CD14-positive monocyte (primary cell): ENCODE data around the gene PLIN3. TPM values are rescaled to one million over a fixed set of nuclear protein-coding genes. Genes with fewer than 3 reads are reported as not detected.
A peak's percentile ranks its signal among the peaks of the same experiment; 100 is the strongest.
"Not testable (repeated sequence)": the region's sequence is repeated elsewhere in the genome, so short reads cannot be mapped to it uniquely, and the experiment has no call there.

Experiments
- DNase-seq, 3 donors: peaks; one replicate each; pipeline ENCODE4 v3.0.0-alpha.2; 2011 to 2022
- H2AFZ ChIP-seq: 2 replicates; pipeline ENCODE4 v1.6.0; 2012; ENCODE audit warnings: mild to moderate bottlenecking, low read depth, low read length, inconsistent platforms; ENCODE audit not compliant: insufficient read depth, poor library complexity, severe bottlenecking
- H3K27ac ChIP-seq, 2 donors: 1 replicate in 1 of 2; 2 replicates in 1 of 2; pipeline ENCODE4 v1.5.1; 2012 to 2013; ENCODE audit warnings: low read length in 2 of 2, control low read depth in 1 of 2, inconsistent platforms in 1 of 2, low read depth in 1 of 2, mild to moderate bottlenecking in 1 of 2
- H3K27me3 ChIP-seq, 2 donors: one replicate each; pipeline versions ENCODE4 v1.6.0 to v1.6.1; 2011 to 2013; ENCODE audit warnings: low read length in 2 of 2; ENCODE audit not compliant: control insufficient read depth in 2 of 2, insufficient read depth in 2 of 2
- H3K36me3 ChIP-seq, 2 donors: replicated peaks in 1 of 2; 1 replicate in 1 of 2; 2 replicates in 1 of 2; pipeline versions ENCODE4 v1.5.1 to v1.6.1; 2012 to 2013; ENCODE audit warnings: low read length in 2 of 2, control low read depth in 1 of 2, inconsistent platforms in 1 of 2, mild to moderate bottlenecking in 1 of 2; ENCODE audit not compliant: insufficient read depth in 2 of 2, control insufficient read depth in 1 of 2
- H3K4me1 ChIP-seq, 2 donors: 1 replicate in 1 of 2; 2 replicates in 1 of 2; pipeline versions ENCODE4 v1.5.1 to v1.6.1; 2012 to 2013; ENCODE audit warnings: low read length in 2 of 2, control low read depth in 1 of 2, inconsistent platforms in 1 of 2, mild to moderate bottlenecking in 1 of 2, moderate library complexity in 1 of 2; ENCODE audit not compliant: insufficient read depth in 2 of 2, control insufficient read depth in 1 of 2
- H3K4me2 ChIP-seq: replicated peaks from 2 replicates; pipeline ENCODE3; 2012; ENCODE audit warnings: low read length, moderate library complexity, mild to moderate bottlenecking; ENCODE audit not compliant: poor library complexity, severe bottlenecking; ENCODE audit errors: extremely low read depth
- H3K4me3 ChIP-seq, 3 experiments: fragments of 200-600 bp in 1 of 3; sonication (generic) in 1 of 3; replicated peaks in 1 of 3; 1 replicate in 2 of 3; 2 replicates in 1 of 3; pipeline ENCODE4 v1.5.1; 2011 to 2013; ENCODE audit warnings: low read length in 3 of 3, mild to moderate bottlenecking in 3 of 3, control low read depth in 2 of 3, low read depth in 2 of 3, inconsistent platforms in 1 of 3, moderate library complexity in 1 of 3
- H3K79me2 ChIP-seq: 2 replicates; pipeline ENCODE4 v1.6.0; 2012; ENCODE audit warnings: mild to moderate bottlenecking, control low read depth, inconsistent platforms, low read length, moderate library complexity; ENCODE audit not compliant: insufficient read depth
- H3K9ac ChIP-seq: 2 replicates; pipeline ENCODE4 v1.6.0; 2017; ENCODE audit warnings: low read length, mild to moderate bottlenecking; ENCODE audit not compliant: insufficient read depth, poor library complexity, severe bottlenecking
- H3K9me3 ChIP-seq, 2 donors: replicated peaks in 1 of 2; 1 replicate in 1 of 2; 2 replicates in 1 of 2; pipeline versions ENCODE4 v1.5.1 to v1.6.1; 2012 to 2013; ENCODE audit warnings: low read length in 2 of 2, control low read depth in 1 of 2; ENCODE audit not compliant: control insufficient read depth in 1 of 2, insufficient read depth in 1 of 2
- H4K20me1 ChIP-seq: 2 replicates; pipeline ENCODE4 v1.6.0; 2012; ENCODE audit warnings: mild to moderate bottlenecking, low read length, control low read depth, moderate library complexity; ENCODE audit not compliant: insufficient read depth
- H3K27ac Mint-ChIP-seq, 7 donors: one replicate each; pipeline ENCODE4 v1.8.0; 2020; ENCODE audit warnings: mild to moderate bottlenecking in 7 of 7, mixed read lengths in 7 of 7, moderate library complexity in 6 of 7, inconsistent platforms in 2 of 7
- H3K27me3 Mint-ChIP-seq, 3 donors: one replicate each; pipeline ENCODE4 v1.8.0; 2021 to 2022; ENCODE audit warnings: low read depth in 3 of 3, mild to moderate bottlenecking in 3 of 3, mixed read lengths in 3 of 3, moderate library complexity in 3 of 3, inconsistent platforms in 1 of 3
- H3K36me3 Mint-ChIP-seq, 2 donors: one replicate each; pipeline ENCODE4 v1.8.0; 2020; ENCODE audit warnings: mixed read lengths in 2 of 2, inconsistent platforms in 1 of 2, mild to moderate bottlenecking in 1 of 2
- H3K4me1 Mint-ChIP-seq: one replicate; pipeline ENCODE4 v1.8.0; 2020; ENCODE audit warnings: mild to moderate bottlenecking, mixed read lengths
- H3K4me3 Mint-ChIP-seq, 2 donors: one replicate each; pipeline ENCODE4 v1.8.0; 2020; ENCODE audit warnings: mild to moderate bottlenecking in 2 of 2, mixed read lengths in 2 of 2, moderate library complexity in 1 of 2
- H3K9me3 Mint-ChIP-seq, 7 donors: one replicate each; pipeline ENCODE4 v1.8.0; 2020 to 2022; ENCODE audit warnings: mixed read lengths in 7 of 7, mild to moderate bottlenecking in 6 of 7, moderate library complexity in 6 of 7, inconsistent platforms in 2 of 7
- WGBS: methylation state at CpG from one replicate; pipeline ENCODE4 v1.1.5; 2013; ENCODE audit warnings: missing lambda C conversion rate; ENCODE audit not compliant: insufficient coverage; 5-methylcytosine and 5-hydroxymethylcytosine counted together
- intact Hi-C, 2 donors: fragments of 100-400 bp; cut with micrococcal nuclease; formaldehyde crosslinking; loops; one replicate each; pipeline versions ENCODE4 v1.15.0 to v1.15.1; 2023
- polyA plus RNA-seq, 3 donors: library from polyadenylated mRNA; depleted of rRNA in 1 of 3; unstranded in 2 of 3; stranded (reverse) in 1 of 3; fragments of 300-500 nt in 2 of 3; fragments of >200 nt in 1 of 3; fragmentation: Illumina TruSeq in 2 of 3; gene quantifications; 1 replicate in 2 of 3; 2 replicates in 1 of 3; pipeline ENCODE4 v1.2.3, GENCODE V29; 2012 to 2021
- TF ChIP-seq, protein P1 (sequence below): fragments of 200-600 bp; IDR thresholded peaks from one replicate; pipeline ENCODE4 v1.8.0; 2022; ENCODE audit warnings: antibody characterized with exemption, mild to moderate bottlenecking

The PLIN3 gene
- polyA plus RNA-seq, 3 donors = 78.8 to 151 (median 138) TPM

DNA sequence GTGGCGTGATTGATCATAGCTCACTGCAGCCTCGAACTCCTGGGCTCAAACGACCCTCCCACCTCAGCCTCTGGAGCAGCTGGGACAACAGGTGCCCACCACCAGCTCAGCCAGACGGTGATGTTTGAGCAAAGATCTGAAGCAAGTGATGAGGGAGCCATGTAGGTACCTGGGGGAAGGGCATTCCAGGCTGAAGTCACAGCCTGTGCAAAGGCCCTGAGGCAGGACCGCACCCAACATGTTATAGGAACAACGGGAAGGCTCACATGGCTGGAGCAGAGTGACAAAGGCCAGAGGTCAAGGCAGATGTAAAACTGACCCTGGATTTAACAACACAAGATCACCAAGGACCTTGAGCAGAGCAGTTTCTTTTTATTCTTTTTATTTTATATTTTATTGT, 61.1 kb downstream of the PLIN3 start:
- Histone ChIP-seq H3K27ac (peak overlapping the region; percentile 75 to 91), H4K20me1 (no peaks in the 10 kb centered on the region), H3K36me3 (no peaks in the 10 kb centered on the region), H3K4me2 (no peak overlapping the region), H3K79me2 (no peaks in the 10 kb centered on the region), H3K9ac (no peak overlapping the region), H2AFZ (no peak overlapping the region), H3K4me3 (no peak overlapping the region), H3K27me3 (no peaks in the 10 kb centered on the region), H3K4me1 (peaks cover 55 to 60% of the 10 kb centered on the region in 2 donors), H3K9me3 (no peaks in the 10 kb centered on the region)
- intact Hi-C loops = loop anchor here (5.0 to 10.0 kb wide), 3 partner anchors 46 to 218 kb away; partner anchors contain the start of gene KDM4B (in 1 of the 2)
- TF ChIP-seq, protein P1, sequence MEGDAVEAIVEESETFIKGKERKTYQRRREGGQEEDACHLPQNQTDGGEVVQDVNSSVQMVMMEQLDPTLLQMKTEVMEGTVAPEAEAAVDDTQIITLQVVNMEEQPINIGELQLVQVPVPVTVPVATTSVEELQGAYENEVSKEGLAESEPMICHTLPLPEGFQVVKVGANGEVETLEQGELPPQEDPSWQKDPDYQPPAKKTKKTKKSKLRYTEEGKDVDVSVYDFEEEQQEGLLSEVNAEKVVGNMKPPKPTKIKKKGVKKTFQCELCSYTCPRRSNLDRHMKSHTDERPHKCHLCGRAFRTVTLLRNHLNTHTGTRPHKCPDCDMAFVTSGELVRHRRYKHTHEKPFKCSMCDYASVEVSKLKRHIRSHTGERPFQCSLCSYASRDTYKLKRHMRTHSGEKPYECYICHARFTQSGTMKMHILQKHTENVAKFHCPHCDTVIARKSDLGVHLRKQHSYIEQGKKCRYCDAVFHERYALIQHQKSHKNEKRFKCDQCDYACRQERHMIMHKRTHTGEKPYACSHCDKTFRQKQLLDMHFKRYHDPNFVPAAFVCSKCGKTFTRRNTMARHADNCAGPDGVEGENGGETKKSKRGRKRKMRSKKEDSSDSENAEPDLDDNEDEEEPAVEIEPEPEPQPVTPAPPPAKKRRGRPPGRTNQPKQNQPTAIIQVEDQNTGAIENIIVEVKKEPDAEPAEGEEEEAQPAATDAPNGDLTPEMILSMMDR = no peak
- Mint-ChIP-seq H3K27me3 (no peaks in the 10 kb centered on the region), H3K4me3 (no peak overlapping the region), H3K36me3 (no peaks in the 10 kb centered on the region), H3K4me1 (peaks cover 51% of the 10 kb centered on the region), H3K9me3 (peaks cover 0 to 4% (median 0%) of the 10 kb centered on the region in 7 donors), H3K27ac (peak overlapping the region; percentile 56 to 96 (median 87))
- WGBS = 95% methylated on average over 4 of the region's 6 CpGs
- DNase-seq = no peak

- Mint-ChIP-seq H3K4me1 (peaks cover 40% of the 10 kb centered on the region), H3K27ac (peak overlapping the region in 1 of 7 donors; percentile 31)
- not testable (repeated sequence) for H3K9ac ChIP-seq, H3K27ac ChIP-seq, H2AFZ ChIP-seq, H3K27me3 ChIP-seq, H3K9me3 Mint-ChIP-seq, DNase-seq, H3K36me3 ChIP-seq, H3K4me3 ChIP-seq, H4K20me1 ChIP-seq, H3K36me3 Mint-ChIP-seq, H3K4me2 ChIP-seq, H3K79me2 ChIP-seq, H3K27me3 Mint-ChIP-seq, H3K4me3 Mint-ChIP-seq, H3K9me3 ChIP-seq
- intact Hi-C loops = loop anchor here (5.0 to 10.0 kb wide), 3 partner anchors 47 to 220 kb away; partner anchors contain the start of gene KDM4B (in 1 of the 2)
- 100% methylated on average over 3 of the region's 6 CpGs for WGBS
- H3K4me1 ChIP-seq = peaks cover 42 to 47% of the 10 kb centered on the region in 2 donors
Measured at GRCh38 chr19:4805140-4805539, 62.3 kb downstream of the PLIN3 start.
